ENCODE results near the gene ARMH1.
"Not testable (repeated sequence)": the region's sequence is repeated elsewhere in the genome, so short reads cannot be mapped to it uniquely, and the experiment has no call there.

ARMH1 gene

DNA sequence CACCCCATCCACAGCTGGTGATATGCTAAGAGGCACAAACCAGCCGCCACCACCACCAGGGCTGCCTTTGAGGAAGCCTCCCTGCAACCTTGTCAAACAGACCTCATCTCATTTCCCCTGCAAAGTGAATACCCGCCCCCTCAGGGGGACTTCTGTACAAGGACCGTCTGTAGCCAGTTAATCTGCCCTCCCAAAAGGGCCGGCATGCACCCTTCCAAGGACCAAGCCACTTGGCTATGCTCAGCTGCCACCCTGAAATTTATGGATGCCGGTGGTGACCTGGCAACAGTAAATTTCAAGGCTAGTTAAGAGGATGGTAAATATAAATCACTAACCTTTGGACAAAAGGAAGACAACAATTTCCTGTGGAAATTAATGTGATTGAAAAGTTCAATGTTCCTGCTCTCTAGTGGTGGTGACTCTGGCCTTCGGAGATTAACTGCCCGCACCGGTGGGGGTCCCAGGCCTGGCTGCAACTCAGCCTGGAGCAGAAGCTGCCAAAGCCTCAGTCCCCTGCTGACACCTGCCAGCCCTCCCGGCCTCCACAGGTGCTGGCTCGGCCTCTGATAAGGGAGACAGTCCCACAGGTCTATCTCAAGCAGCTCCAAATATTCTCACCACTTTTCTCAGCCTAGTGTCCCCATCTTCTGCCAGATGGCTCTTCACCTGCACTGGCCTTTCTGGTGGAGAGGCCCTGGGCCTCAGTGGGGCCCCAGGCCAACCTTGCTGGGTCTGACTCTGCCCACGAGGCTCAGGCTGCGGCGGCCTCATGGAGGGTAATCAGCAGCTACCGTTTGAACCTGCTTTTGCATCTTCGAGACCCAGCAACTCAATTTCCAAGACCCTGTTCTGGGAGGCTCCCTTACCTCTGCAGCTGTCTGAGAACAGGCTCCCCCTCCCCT lies 12.5 kb upstream of the ARMH1 start:
- no peak for TF ChIP-seq MYC (IDR thresholded peaks at IDR 0.05; ENCODE audit: low read depth, low read length)
- no peak for TF ChIP-seq POLR2A (IDR thresholded peaks at IDR 0.05; ENCODE audit: extremely low read depth, insufficient read length)
- no peak overlapping the region for H3K4me3 ChIP-seq (ENCODE audit: low read depth, low read length)
- DNase-seq (ENCODE audit: low read depth), result no peak

DNA sequence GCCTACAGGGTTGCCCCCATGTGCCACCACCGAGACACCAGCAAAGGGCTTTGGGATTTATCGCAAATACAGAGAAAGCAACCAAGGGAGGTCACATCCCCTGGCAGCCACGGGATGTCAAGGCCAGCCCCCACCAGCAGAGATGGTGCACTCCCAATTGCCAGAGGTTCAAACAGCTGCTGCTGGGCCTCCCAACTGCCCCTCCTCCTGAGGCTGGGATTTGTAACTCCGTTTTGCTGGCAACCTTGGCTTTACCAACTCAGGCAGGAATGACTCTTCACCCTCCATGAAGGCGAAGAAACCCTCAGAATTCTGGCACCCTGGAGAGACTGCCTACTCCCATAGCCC lies 11.9 kb upstream of the ARMH1 start:
- TF ChIP-seq MYC (IDR thresholded peaks at IDR 0.05; ENCODE audit: low read depth, low read length) (no peak), POLR2A (IDR thresholded peaks at IDR 0.05; ENCODE audit: extremely low read depth, insufficient read length) (no peak)
- no peak overlapping the region for H3K4me3 ChIP-seq (ENCODE audit: low read depth, low read length)
- no peak for DNase-seq (ENCODE audit: low read depth)

DNA sequence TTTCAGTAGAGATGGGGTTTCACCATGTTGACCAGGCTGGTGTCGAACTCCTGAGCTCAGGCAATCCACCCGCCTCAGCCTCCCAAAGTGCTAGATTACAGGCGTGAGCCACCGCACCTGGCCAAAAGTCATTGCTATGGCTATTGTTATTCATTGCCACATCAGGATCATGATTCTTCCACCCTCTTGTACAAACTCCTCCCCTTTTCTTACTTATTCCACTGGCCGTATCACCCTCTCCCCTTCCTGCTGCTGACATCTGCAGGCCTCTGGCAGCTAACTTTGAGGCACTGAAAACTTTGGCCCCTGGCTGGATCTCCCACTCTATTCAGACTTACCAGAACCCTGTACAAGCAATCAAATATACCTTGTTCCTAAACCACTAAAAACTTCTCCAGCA lies 11.1 kb upstream of the ARMH1 start:
- no peak for DNase-seq (ENCODE audit: low read depth)
- TF ChIP-seq, protein P1, sequence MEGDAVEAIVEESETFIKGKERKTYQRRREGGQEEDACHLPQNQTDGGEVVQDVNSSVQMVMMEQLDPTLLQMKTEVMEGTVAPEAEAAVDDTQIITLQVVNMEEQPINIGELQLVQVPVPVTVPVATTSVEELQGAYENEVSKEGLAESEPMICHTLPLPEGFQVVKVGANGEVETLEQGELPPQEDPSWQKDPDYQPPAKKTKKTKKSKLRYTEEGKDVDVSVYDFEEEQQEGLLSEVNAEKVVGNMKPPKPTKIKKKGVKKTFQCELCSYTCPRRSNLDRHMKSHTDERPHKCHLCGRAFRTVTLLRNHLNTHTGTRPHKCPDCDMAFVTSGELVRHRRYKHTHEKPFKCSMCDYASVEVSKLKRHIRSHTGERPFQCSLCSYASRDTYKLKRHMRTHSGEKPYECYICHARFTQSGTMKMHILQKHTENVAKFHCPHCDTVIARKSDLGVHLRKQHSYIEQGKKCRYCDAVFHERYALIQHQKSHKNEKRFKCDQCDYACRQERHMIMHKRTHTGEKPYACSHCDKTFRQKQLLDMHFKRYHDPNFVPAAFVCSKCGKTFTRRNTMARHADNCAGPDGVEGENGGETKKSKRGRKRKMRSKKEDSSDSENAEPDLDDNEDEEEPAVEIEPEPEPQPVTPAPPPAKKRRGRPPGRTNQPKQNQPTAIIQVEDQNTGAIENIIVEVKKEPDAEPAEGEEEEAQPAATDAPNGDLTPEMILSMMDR (IDR thresholded peaks at IDR 0.05; ENCODE audit: low read depth, low read length), result no peak
- TF ChIP-seq, protein P2, sequence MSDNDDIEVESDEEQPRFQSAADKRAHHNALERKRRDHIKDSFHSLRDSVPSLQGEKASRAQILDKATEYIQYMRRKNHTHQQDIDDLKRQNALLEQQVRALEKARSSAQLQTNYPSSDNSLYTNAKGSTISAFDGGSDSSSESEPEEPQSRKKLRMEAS (IDR thresholded peaks at IDR 0.05; ENCODE audit: low read depth, low read length), result no peak
- TF ChIP-seq MYC (IDR thresholded peaks at IDR 0.05; ENCODE audit: low read depth, low read length) (no peak), POLR2A (IDR thresholded peaks at IDR 0.05; ENCODE audit: extremely low read depth, insufficient read length) (no peak)
- H3K4me3 ChIP-seq (ENCODE audit: low read depth, low read length), result no peak overlapping the region

DNA sequence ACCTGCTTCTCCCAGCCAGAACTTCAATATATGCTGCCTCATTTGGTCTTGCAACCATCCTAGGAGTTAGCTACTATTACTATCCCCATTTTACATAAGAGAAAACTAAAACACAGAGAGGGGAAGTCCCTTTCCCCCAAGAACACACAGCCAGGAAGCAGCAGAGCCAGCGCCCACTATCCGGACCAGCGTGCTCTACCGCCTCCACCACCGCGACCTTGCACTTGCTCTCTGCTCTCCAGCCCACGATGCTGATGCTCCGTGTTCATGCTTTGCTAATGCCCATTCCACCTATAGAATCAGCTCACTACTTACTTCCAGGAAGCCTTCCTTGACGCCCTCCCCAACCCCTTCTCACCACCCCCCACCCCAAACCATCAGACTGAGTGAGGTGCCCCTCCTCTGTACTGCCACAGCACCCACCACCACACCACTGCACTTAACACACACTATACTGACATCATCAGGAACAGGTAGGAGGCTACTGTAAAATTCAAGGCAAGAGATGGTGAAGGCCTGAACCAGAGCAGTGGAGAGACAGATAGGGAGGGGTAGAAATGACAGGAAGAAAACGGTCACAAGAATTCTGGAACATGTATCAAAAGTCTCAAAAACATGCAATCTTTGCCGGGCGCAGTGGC lies 9.7 kb upstream of the ARMH1 start:
- no peak overlapping the region for H3K4me3 ChIP-seq (ENCODE audit: low read depth, low read length)
- no peak for DNase-seq (ENCODE audit: low read depth)
- TF ChIP-seq POLR2A (IDR thresholded peaks at IDR 0.05; ENCODE audit: extremely low read depth, insufficient read length), result no peak
- TF ChIP-seq MYC (IDR thresholded peaks at IDR 0.05; ENCODE audit: low read depth, low read length), result no peak
- TF ChIP-seq, protein P2 (IDR thresholded peaks at IDR 0.05; ENCODE audit: low read depth, low read length), result no peak
- TF ChIP-seq, protein P1 (IDR thresholded peaks at IDR 0.05; ENCODE audit: low read depth, low read length), result no peak

DNA sequence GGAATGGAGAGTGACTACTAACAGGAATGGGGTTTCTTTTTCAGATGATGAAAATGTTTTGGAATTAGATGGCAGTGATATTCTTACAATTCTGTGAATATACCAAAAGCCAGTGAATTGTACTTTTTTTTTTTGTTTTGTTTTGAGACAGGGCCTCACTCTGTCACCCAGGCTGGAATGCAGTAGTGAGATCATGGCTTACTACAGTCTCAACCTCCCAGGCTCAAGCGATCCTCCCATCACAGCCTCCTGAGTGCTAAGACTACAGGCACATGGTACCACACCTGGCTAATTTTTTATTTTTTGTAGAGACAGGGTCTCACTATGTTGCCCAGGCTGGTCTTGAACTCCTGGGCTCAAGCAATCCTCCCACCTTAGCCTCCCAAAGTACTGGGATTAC lies 7.8 kb upstream of the ARMH1 start:
- not testable (repeated sequence) for H3K4me3 ChIP-seq (ENCODE audit: low read depth, low read length); DNase-seq (ENCODE audit: low read depth)

DNA sequence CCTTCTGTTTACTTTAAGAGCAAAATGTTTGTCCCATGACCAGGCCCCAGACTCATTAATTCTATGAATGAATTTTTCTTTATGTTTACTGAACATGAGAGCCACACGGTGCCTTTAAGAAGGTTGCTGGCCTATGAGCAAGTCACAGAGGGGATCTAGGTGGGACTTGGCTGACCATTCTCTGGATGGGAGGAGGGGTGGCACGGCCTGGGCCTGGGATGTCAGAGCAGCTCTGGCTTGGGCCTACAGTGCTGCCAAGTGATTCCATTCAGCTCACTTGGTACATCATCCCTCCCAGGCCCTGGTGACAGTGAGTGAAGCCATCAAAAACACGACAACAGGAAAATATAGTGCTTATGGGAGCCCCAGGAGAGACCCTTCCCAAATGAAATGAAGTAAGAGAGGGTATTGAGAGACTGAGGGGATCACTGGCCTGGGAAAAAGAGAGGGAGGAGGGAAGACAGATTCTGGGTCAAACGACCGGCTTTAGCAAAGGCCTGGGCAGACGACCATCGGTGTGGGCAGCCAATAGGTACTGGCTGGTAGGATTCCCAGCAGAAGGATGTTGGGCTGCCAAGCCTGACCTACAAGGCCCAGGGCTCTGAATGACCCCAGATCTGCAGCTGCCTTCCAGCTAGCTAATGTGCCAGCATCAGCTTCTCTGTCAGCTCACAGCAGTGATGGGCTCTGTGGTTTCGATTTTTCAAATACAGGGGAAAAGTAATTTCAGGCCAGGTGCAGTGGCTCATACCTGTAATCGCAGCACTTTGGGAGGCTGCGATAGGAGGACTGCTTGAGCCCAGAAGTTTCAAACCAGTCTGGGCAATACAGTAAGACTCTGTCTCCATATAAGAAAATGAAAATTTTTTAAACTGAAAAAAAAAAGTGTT lies 3.5 kb upstream of the ARMH1 start:
- no peak for TF ChIP-seq MYC (IDR thresholded peaks at IDR 0.05; ENCODE audit: low read depth, low read length)
- TF ChIP-seq, protein P1 (IDR thresholded peaks at IDR 0.05; ENCODE audit: low read depth, low read length), result no peak
- no peak for TF ChIP-seq POLR2A (IDR thresholded peaks at IDR 0.05; ENCODE audit: extremely low read depth, insufficient read length)
- TF ChIP-seq, protein P2 (IDR thresholded peaks at IDR 0.05; ENCODE audit: low read depth, low read length), result no peak
- DNase-seq (ENCODE audit: low read depth), result no peak
- no peak overlapping the region for H3K4me3 ChIP-seq (ENCODE audit: low read depth, low read length)

DNA sequence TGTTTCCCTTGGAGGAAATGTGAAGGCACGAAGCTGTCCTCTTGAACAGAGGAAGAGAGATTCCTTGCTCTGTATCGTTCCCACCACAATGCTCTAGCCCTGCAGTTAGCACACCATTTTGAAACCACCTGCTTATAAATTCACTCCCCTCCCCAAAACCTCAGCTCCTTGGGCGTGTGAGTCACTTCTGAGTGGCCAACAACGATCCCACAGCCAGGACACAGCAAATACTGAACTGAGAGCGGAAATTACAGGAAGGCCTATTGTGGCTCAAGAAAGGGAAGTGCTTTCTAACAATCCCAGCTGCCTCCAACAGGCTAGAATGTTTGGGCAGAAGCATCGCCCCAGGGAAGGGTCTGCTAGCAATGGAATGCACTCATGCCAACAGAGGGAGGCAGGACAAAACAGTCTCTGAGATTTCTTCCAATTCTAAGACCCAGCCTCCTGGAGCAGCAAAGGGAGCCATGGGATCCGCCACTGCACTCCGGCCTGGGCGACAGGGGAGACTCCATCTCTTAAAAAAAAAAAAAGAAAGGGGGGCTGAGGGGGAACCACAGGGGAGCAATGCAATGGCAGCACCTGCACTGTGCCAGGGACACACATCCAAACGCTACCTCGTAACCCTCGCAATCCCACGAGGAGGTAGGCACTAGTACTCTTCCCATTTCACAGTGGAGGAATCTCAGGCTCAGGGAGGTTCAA lies 2.1 kb upstream of the ARMH1 start:
- peak; percentile 98 for DNase-seq (ENCODE audit: low read depth)
- TF ChIP-seq, protein P2 (IDR thresholded peaks at IDR 0.05; ENCODE audit: low read depth, low read length), result peak; percentile 64
- peak; percentile 45 for TF ChIP-seq MYC (IDR thresholded peaks at IDR 0.05; ENCODE audit: low read depth, low read length)
- peak; percentile 32 for TF ChIP-seq POLR2A (IDR thresholded peaks at IDR 0.05; ENCODE audit: extremely low read depth, insufficient read length)
- TF ChIP-seq, protein P1 (IDR thresholded peaks at IDR 0.05; ENCODE audit: low read depth, low read length), result no peak
- H3K4me3 ChIP-seq (ENCODE audit: low read depth, low read length), result peak overlapping the region; percentile 49
